Kidney (tissue), 14 donors: Measurements from ENCODE around the gene MMP3. TPM values are rescaled to one million over a fixed set of nuclear protein-coding genes. Genes with fewer than 3 reads are reported as not detected.

Source experiments
- DNase-seq, 5 donors: peaks; one replicate each; pipeline ENCODE4 v3.0.0-alpha.2; 2013 to 2020
- FAIRE-seq: peaks from 2 replicates; lab custom pipeline; 2012; peaks lifted over from hg19 to GRCh38; lab: Jason Lieb, UNC
- H3K27ac ChIP-seq, 2 donors: one replicate each; pipeline ENCODE4 v1.7.0; 2013; ENCODE audit warnings: low read depth in 2 of 2, low read length in 2 of 2, inconsistent platforms in 1 of 2
- H3K27me3 ChIP-seq: one replicate; pipeline ENCODE4 v1.7.1; 2013; ENCODE audit warnings: low read length, inconsistent platforms; ENCODE audit not compliant: control insufficient read depth, insufficient read depth
- H3K36me3 ChIP-seq, 3 donors: one replicate each; pipeline versions ENCODE4 v1.7.0 to v1.7.1; 2013; ENCODE audit warnings: low read length in 3 of 3, control low read depth in 1 of 3, inconsistent platforms in 1 of 3; ENCODE audit not compliant: insufficient read depth in 3 of 3, control insufficient read depth in 2 of 3
- H3K4me1 ChIP-seq, 3 donors: one replicate each; pipeline versions ENCODE4 v1.7.0 to v1.7.1; 2013; ENCODE audit warnings: low read length in 3 of 3, inconsistent platforms in 1 of 3, low read depth in 1 of 3; ENCODE audit not compliant: control insufficient read depth in 2 of 3, insufficient read depth in 2 of 3
- H3K4me3 ChIP-seq, 3 donors: one replicate each; pipeline versions ENCODE4 v1.7.0 to v1.8.1; 2013; ENCODE audit warnings: low read length in 3 of 3, control low read depth in 1 of 3, inconsistent platforms in 1 of 3
- H3K9ac ChIP-seq, 3 donors: one replicate each; pipeline versions ENCODE4 v1.7.0 to v1.7.1; 2013; ENCODE audit warnings: low read length in 3 of 3, control low read depth in 1 of 3, inconsistent platforms in 1 of 3
- H3K9me3 ChIP-seq, 3 donors: one replicate each; pipeline versions ENCODE4 v1.7.0 to v1.7.1; 2013; ENCODE audit warnings: low read length in 3 of 3, control low read depth in 1 of 3, inconsistent platforms in 1 of 3; ENCODE audit not compliant: control insufficient read depth in 2 of 3, insufficient read depth in 1 of 3
- intact Hi-C: fragments of 100-400 bp; cut with DNase I; formaldehyde crosslinking; loops from one replicate; pipeline ENCODE4 v1.11.1; 2022
- polyA plus RNA-seq: library from polyadenylated mRNA; stranded (reverse); fragments of 350-450 nt; fragmentation: Illumina TruSeq; extraction: RNeasy Lipid Tissue Mini Kit (QIAGEN cat#74804); gene quantifications from one replicate; pipeline ENCODE4 v1.2.3, GENCODE V29; 2014; ENCODE audit warnings: low read depth, low replicate concordance; ENCODE audit not compliant: insufficient read depth
- total RNA-seq: library from RNA; stranded (reverse); fragmentation: NEBNext Ultra II Directional; extraction: Animal tissue kit (Norgen Biotek cat#: 25700); gene quantifications from one replicate; pipeline ENCODE4 v1.2.1, GENCODE V29; 2021
- TF ChIP-seq, protein P1 (sequence below): IDR thresholded peaks from 3 replicates; pipeline ENCODE4 v1.5.1; 2012; ENCODE audit warnings: mild to moderate bottlenecking, moderate library complexity, borderline replicate concordance; ENCODE audit not compliant: insufficient read depth; ENCODE audit errors: extremely low read depth
- donor health status: control.
- donor health status: control.
- donor health status: control.
- donor health status: control.
- donor health status: control.
- donor health status: DM: yes; HTN: yes; CAD: no.
- donor health status: Normal renal cell carcinoma (clear cell type).

MMP3 gene
- total and polyA plus RNA-seq, 2 donors from 2014 or later = 0.44 TPM; not detected in 1

GRCh38 chr11:102792604-102793003 is 50.8 kb downstream of the MMP3 start:
- no peak for DNase-seq
- Histone ChIP-seq H3K36me3 (no peaks in the 10 kb centered on the region), H3K27ac (no peak overlapping the region), H3K9ac (no peak overlapping the region), H3K4me3 (no peak overlapping the region), H3K9me3 (no peaks in the 10 kb centered on the region), H3K27me3 (no peaks in the 10 kb centered on the region), H3K4me1 (no peaks in the 10 kb centered on the region)
- FAIRE-seq = no peak
- intact Hi-C loops = no loop called here
- TF ChIP-seq, protein P1, sequence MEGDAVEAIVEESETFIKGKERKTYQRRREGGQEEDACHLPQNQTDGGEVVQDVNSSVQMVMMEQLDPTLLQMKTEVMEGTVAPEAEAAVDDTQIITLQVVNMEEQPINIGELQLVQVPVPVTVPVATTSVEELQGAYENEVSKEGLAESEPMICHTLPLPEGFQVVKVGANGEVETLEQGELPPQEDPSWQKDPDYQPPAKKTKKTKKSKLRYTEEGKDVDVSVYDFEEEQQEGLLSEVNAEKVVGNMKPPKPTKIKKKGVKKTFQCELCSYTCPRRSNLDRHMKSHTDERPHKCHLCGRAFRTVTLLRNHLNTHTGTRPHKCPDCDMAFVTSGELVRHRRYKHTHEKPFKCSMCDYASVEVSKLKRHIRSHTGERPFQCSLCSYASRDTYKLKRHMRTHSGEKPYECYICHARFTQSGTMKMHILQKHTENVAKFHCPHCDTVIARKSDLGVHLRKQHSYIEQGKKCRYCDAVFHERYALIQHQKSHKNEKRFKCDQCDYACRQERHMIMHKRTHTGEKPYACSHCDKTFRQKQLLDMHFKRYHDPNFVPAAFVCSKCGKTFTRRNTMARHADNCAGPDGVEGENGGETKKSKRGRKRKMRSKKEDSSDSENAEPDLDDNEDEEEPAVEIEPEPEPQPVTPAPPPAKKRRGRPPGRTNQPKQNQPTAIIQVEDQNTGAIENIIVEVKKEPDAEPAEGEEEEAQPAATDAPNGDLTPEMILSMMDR = no peak

GRCh38 chr11:102791271-102792036 is 52.0 kb downstream of the MMP3 start:
- no peaks in the 10 kb centered on the region for H3K4me1 ChIP-seq
- DNase-seq = no peak
- TF ChIP-seq, protein P1 = no peak
- H3K27ac ChIP-seq = no peak overlapping the region
- H3K9ac ChIP-seq = no peak overlapping the region
- intact Hi-C loops = no loop called here
- no peak for FAIRE-seq
- no peaks in the 10 kb centered on the region for H3K9me3 ChIP-seq
- no peaks in the 10 kb centered on the region for H3K27me3 ChIP-seq
- H3K36me3 ChIP-seq = no peaks in the 10 kb centered on the region
- no peak overlapping the region for H3K4me3 ChIP-seq

- FAIRE-seq (no peak), DNase-seq (no peak)
- Histone ChIP-seq H3K27ac (no peak overlapping the region), H3K27me3 (no peaks in the 10 kb centered on the region), H3K4me3 (no peak overlapping the region), H3K9ac (no peak overlapping the region), H3K9me3 (no peaks in the 10 kb centered on the region), H3K4me1 (no peaks in the 10 kb centered on the region), H3K36me3 (no peaks in the 10 kb centered on the region)
- intact Hi-C loops = no loop called here
- TF ChIP-seq, protein P1 = no peak
Observed at GRCh38 chr11:102788334-102788995, 54.9 kb downstream of the MMP3 start.

Other genes starting within 250 kb of the MMP3 start
- not detected for gene MMP20, start 218.3 kb downstream of the MMP3 start, total RNA-seq
- gene MMP20, start 218.3 kb downstream of the MMP3 start, polyA plus RNA-seq = not detected
- not detected for gene MMP27, start 137.8 kb downstream of the MMP3 start, total RNA-seq
- not detected for gene MMP27, start 137.8 kb downstream of the MMP3 start, polyA plus RNA-seq
- gene MMP8, start 118.7 kb downstream of the MMP3 start, total RNA-seq = 0.16 TPM
- not detected for gene MMP8, start 118.7 kb downstream of the MMP3 start, polyA plus RNA-seq
- gene MMP10, start 63.0 kb downstream of the MMP3 start, total RNA-seq = not detected
- 0.22 TPM for gene MMP10, start 63.0 kb downstream of the MMP3 start, polyA plus RNA-seq
- 0.82 TPM for gene MMP1, start 45.4 kb downstream of the MMP3 start, total RNA-seq
- gene MMP1, start 45.4 kb downstream of the MMP3 start, polyA plus RNA-seq = 0.26 TPM
- gene MMP12, start 31.4 kb upstream of the MMP3 start, total RNA-seq = not detected
- not detected for gene MMP12, start 31.4 kb upstream of the MMP3 start, polyA plus RNA-seq
- not detected for gene MMP13, start 112.1 kb upstream of the MMP3 start, total RNA-seq
- not detected for gene MMP13, start 112.1 kb upstream of the MMP3 start, polyA plus RNA-seq
- gene DCUN1D5, start 248.6 kb upstream of the MMP3 start, total RNA-seq = 17.1 TPM
- gene DCUN1D5, start 248.6 kb upstream of the MMP3 start, polyA plus RNA-seq = 17.4 TPM